ENCODE results near the gene GAREM1. TPM values are rescaled to one million over a fixed set of nuclear protein-coding genes. Genes with fewer than 3 reads are reported as not detected.

Gene GAREM1
- total RNA-seq, 1 experiment from 2014 or later, result 4.7 TPM

DNA sequence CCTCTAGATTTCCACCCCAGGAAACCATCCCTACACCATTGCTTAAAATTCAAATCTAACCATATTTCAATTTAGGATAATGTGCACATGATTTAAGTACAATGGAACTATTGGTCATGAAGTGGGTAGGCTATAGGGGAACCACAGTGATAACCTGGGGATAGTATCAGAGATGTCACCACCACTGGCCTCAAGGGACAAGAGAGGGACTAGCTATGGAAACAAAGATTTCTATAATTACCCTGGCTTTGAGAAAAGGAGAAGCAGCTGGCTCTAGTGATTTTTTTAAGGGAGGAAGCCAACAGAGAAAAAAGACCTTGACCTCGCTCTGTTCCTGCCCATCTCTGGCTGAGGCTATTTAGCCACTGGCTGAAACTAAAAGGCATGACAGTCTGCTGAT, 148.9 kb downstream of the GAREM1 start:
- DNase-seq (ENCODE audit: low read depth, low spot score) (no peak), ATAC-seq (no peak)
- no peak for TF ChIP-seq SIN3A (IDR thresholded peaks at IDR 0.05; ENCODE audit: borderline replicate concordance, insufficient read depth, low read depth, low read length)
- TF ChIP-seq POLR2AphosphoS5 (IDR thresholded peaks at IDR 0.05; ENCODE audit: low read depth, low read length), result no peak
- TF ChIP-seq, protein P1, sequence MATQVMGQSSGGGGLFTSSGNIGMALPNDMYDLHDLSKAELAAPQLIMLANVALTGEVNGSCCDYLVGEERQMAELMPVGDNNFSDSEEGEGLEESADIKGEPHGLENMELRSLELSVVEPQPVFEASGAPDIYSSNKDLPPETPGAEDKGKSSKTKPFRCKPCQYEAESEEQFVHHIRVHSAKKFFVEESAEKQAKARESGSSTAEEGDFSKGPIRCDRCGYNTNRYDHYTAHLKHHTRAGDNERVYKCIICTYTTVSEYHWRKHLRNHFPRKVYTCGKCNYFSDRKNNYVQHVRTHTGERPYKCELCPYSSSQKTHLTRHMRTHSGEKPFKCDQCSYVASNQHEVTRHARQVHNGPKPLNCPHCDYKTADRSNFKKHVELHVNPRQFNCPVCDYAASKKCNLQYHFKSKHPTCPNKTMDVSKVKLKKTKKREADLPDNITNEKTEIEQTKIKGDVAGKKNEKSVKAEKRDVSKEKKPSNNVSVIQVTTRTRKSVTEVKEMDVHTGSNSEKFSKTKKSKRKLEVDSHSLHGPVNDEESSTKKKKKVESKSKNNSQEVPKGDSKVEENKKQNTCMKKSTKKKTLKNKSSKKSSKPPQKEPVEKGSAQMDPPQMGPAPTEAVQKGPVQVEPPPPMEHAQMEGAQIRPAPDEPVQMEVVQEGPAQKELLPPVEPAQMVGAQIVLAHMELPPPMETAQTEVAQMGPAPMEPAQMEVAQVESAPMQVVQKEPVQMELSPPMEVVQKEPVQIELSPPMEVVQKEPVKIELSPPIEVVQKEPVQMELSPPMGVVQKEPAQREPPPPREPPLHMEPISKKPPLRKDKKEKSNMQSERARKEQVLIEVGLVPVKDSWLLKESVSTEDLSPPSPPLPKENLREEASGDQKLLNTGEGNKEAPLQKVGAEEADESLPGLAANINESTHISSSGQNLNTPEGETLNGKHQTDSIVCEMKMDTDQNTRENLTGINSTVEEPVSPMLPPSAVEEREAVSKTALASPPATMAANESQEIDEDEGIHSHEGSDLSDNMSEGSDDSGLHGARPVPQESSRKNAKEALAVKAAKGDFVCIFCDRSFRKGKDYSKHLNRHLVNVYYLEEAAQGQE (IDR thresholded peaks at IDR 0.05; ENCODE audit: insufficient read depth in 1 of 2, low read depth in 2 of 2, low read length in 1 of 2), result no peak
- TF ChIP-seq, protein P2, sequence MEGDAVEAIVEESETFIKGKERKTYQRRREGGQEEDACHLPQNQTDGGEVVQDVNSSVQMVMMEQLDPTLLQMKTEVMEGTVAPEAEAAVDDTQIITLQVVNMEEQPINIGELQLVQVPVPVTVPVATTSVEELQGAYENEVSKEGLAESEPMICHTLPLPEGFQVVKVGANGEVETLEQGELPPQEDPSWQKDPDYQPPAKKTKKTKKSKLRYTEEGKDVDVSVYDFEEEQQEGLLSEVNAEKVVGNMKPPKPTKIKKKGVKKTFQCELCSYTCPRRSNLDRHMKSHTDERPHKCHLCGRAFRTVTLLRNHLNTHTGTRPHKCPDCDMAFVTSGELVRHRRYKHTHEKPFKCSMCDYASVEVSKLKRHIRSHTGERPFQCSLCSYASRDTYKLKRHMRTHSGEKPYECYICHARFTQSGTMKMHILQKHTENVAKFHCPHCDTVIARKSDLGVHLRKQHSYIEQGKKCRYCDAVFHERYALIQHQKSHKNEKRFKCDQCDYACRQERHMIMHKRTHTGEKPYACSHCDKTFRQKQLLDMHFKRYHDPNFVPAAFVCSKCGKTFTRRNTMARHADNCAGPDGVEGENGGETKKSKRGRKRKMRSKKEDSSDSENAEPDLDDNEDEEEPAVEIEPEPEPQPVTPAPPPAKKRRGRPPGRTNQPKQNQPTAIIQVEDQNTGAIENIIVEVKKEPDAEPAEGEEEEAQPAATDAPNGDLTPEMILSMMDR (IDR thresholded peaks at IDR 0.05), result no peak
- no peak for TF ChIP-seq TCF7L2 (IDR thresholded peaks at IDR 0.05; ENCODE audit: low read depth, low read length)
- Histone ChIP-seq H3K4me3 (ENCODE audit: low read depth in 2 of 2, low read length in 2 of 2) (no peak overlapping the region), H3K36me3 (ENCODE audit: control insufficient read depth, insufficient read depth, low read length) (no peaks in the 10 kb centered on the region), H3K4me1 (ENCODE audit: control insufficient read depth, insufficient read depth, low read length) (no peaks in the 10 kb centered on the region), H3K9me3 (ENCODE audit: control insufficient read depth, insufficient read depth, low read depth, low read length) (no peaks in the 10 kb centered on the region), H3K27me3 (ENCODE audit: control insufficient read depth, insufficient read depth, low read length) (no peaks in the 10 kb centered on the region), H3K27ac (ENCODE audit: low read length) (no peak overlapping the region)
- ChIA-PET POLR2A (no interaction called here), CTCF (no interaction called here)
- no TSS peak for BruUV-seq (replicated peaks)
- in situ Hi-C loops (cut with HindIII; ENCODE audit: low pct_unique_long_range_greater_than_20kb, low sequenced_read_pairs) (no loop called here), intact Hi-C loops (cut with micrococcal nuclease; ENCODE audit: unreplicated experiment) (no loop called here)

DNA sequence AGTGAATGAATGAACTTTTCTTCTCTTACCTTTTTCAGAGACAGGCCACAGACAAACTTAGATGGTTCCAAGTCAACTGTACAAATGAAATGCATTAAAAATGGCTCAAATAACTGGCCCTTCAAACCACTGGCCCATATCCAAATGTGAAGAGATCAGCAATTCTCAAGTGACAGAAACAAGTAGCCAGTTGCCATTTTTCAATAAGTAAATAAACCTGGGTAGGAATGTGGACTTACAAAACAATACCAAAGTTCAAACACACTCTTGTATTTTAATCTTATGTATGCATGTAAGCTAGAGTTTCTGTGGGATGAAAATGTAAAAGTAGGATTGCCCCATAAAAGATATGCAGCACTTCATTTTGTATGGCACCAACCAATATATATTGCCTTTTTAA, 151.6 kb downstream of the GAREM1 start:
- Histone ChIP-seq H3K27ac (ENCODE audit: low read length) (no peak overlapping the region), H3K27me3 (ENCODE audit: control insufficient read depth, insufficient read depth, low read length) (no peaks in the 10 kb centered on the region), H3K9me3 (ENCODE audit: control insufficient read depth, insufficient read depth, low read depth, low read length) (no peaks in the 10 kb centered on the region), H3K4me1 (ENCODE audit: control insufficient read depth, insufficient read depth, low read length) (no peaks in the 10 kb centered on the region), H3K36me3 (ENCODE audit: control insufficient read depth, insufficient read depth, low read length) (no peaks in the 10 kb centered on the region), H3K4me3 (ENCODE audit: low read depth in 2 of 2, low read length in 2 of 2) (no peak overlapping the region)
- in situ Hi-C loops (cut with HindIII; ENCODE audit: low pct_unique_long_range_greater_than_20kb, low sequenced_read_pairs) (no loop called here), intact Hi-C loops (cut with micrococcal nuclease; ENCODE audit: unreplicated experiment) (no loop called here)
- ChIA-PET POLR2A (no interaction called here), CTCF (no interaction called here)
- no TSS peak for BruUV-seq (replicated peaks)
- TF ChIP-seq, protein P1 (IDR thresholded peaks at IDR 0.05; ENCODE audit: insufficient read depth in 1 of 2, low read depth in 2 of 2, low read length in 1 of 2), result no peak
- TF ChIP-seq SIN3A (IDR thresholded peaks at IDR 0.05; ENCODE audit: borderline replicate concordance, insufficient read depth, low read depth, low read length) (no peak), POLR2AphosphoS5 (IDR thresholded peaks at IDR 0.05; ENCODE audit: low read depth, low read length) (no peak), TCF7L2 (IDR thresholded peaks at IDR 0.05; ENCODE audit: low read depth, low read length) (no peak)
- TF ChIP-seq, protein P2 (IDR thresholded peaks at IDR 0.05), result no peak
- DNase-seq (ENCODE audit: low read depth, low spot score), result no peak
- ATAC-seq, result no peak

Data from Panc1 (cell line).